Measurements from ENCODE around the gene U2AF2.

The U2AF2 gene

GRCh38 chr19:55642153-55643002 lies 12.5 kb upstream of the U2AF2 start:
- in situ Hi-C loops (cut with HindIII; ENCODE audit: low sequenced_read_pairs): no loop called here
- no peak for TF ChIP-seq CTCF (IDR thresholded peaks at IDR 0.05; ENCODE audit: low read depth, low read length, missing control alignments)

GRCh38 chr19:55643003-55643886 lies 11.6 kb upstream of the U2AF2 start, which contains the start of gene ZNF581:
Gene ZNF581, plus strand, starts transcription at chr19:55643649. Its CDS starts 923 bp downstream, at chr19:55644572.
- peak; percentile 36 for DNase-seq (ENCODE audit: low read depth)
- TF ChIP-seq CTCF (IDR thresholded peaks at IDR 0.05; ENCODE audit: low read depth, low read length, missing control alignments): no peak
- peak within 1 kb of the TSS; percentile 82 for H3K4me3 ChIP-seq (ENCODE audit: low read depth, low read length)
- in situ Hi-C loops (cut with HindIII; ENCODE audit: low sequenced_read_pairs): no loop called here

More at GRCh38 chr19:55642153-55643002, 12.5 kb upstream of the U2AF2 start:
- H3K4me3 ChIP-seq (ENCODE audit: low read depth, low read length): peak overlapping the region; percentile 82
- no peak for DNase-seq (ENCODE audit: low read depth)

- no peak for DNase-seq (ENCODE audit: low read depth)
- no peak for TF ChIP-seq CTCF (IDR thresholded peaks at IDR 0.05; ENCODE audit: low read depth, low read length, missing control alignments)
- in situ Hi-C loops (cut with HindIII; ENCODE audit: low sequenced_read_pairs): no loop called here
- H3K4me3 ChIP-seq (ENCODE audit: low read depth, low read length): peak overlapping the region; percentile 82
Observed at GRCh38 chr19:55643887-55644176, 11.0 kb upstream of the U2AF2 start.

GRCh38 chr19:55644191-55644833 lies 10.5 kb upstream of the U2AF2 start:
- in situ Hi-C loops (cut with HindIII; ENCODE audit: low sequenced_read_pairs): no loop called here
- no peak for TF ChIP-seq CTCF (IDR thresholded peaks at IDR 0.05; ENCODE audit: low read depth, low read length, missing control alignments)
- peak overlapping the region; percentile 82 for H3K4me3 ChIP-seq (ENCODE audit: low read depth, low read length)
- no peak for DNase-seq (ENCODE audit: low read depth)

- DNase-seq (ENCODE audit: low read depth): no peak
- TF ChIP-seq CTCF (IDR thresholded peaks at IDR 0.05; ENCODE audit: low read depth, low read length, missing control alignments): no peak
- H3K4me3 ChIP-seq (ENCODE audit: low read depth, low read length): peak overlapping the region; percentile 82
- in situ Hi-C loops (cut with HindIII; ENCODE audit: low sequenced_read_pairs): no loop called here
Observed at GRCh38 chr19:55644842-55645511, 9.9 kb upstream of the U2AF2 start.

GRCh38 chr19:55645512-55645881 lies 9.3 kb upstream of the U2AF2 start:
- in situ Hi-C loops (cut with HindIII; ENCODE audit: low sequenced_read_pairs): no loop called here
- DNase-seq (ENCODE audit: low read depth): no peak
- no peak for TF ChIP-seq CTCF (IDR thresholded peaks at IDR 0.05; ENCODE audit: low read depth, low read length, missing control alignments)
- no peak overlapping the region for H3K4me3 ChIP-seq (ENCODE audit: low read depth, low read length)

All from astrocyte of the cerebellum (primary cell).